AG04449 (cell line): ENCODE results near the gene CD44.

ENCODE experiments used
- CTCF ChIA-PET: fragments of 350-600 bp; formaldehyde crosslinking; extraction: SDS; loops from one replicate; lab custom pipeline; 2021; ENCODE audit warnings: antibody characterized with exemption; lab: Yijun Ruan, JAX
- POLR2A ChIA-PET: fragments of 400-600, 350-600 bp; formaldehyde crosslinking; extraction: SDS; loops from one replicate; lab custom pipeline; 2020; ENCODE audit warnings: antibody characterized with exemption, inconsistent platforms; lab: Yijun Ruan, JAX
- DNase-seq: peaks from one replicate; pipeline ENCODE4 v3.0.0-alpha.2; 2010; ENCODE audit warnings: low read depth, low spot score
- H3K4me3 ChIP-seq: 2 replicates; pipeline ENCODE4 v1.5.1; 2011; ENCODE audit warnings: low read depth, mild to moderate bottlenecking, control low read depth, low read length
- CTCF ChIP-seq: IDR thresholded peaks from one replicate; pipeline ENCODE4 v1.5.1; 2011; ENCODE audit warnings: mild to moderate bottlenecking, moderate library complexity, low read length, control low read depth, inconsistent platforms; ENCODE audit not compliant: insufficient read depth; ENCODE audit errors: missing control alignments

Gene CD44

GRCh38 chr11:35267504-35267903, 128.5 kb downstream of the CD44 start:
- TF ChIP-seq CTCF, result no peak
- CTCF ChIA-PET, result interaction anchor here (0.8 to 1.8 kb wide), 4 partner anchors 13 to 275 kb away, joined by 3 to 4 read pairs (median 3); no protein-coding TSS in a partner anchor
- peak; percentile 58 for DNase-seq
- no peak overlapping the region for H3K4me3 ChIP-seq
- POLR2A ChIA-PET, result interaction anchor here (0.7 to 1.1 kb wide), 4 partner anchors 21 to 100 kb away, joined by 3 to 5 read pairs (median 3); no protein-coding TSS in a partner anchor

- no peak overlapping the region for H3K4me3 ChIP-seq
- POLR2A ChIA-PET, result no interaction called here
- DNase-seq, result no peak
- CTCF ChIA-PET, result no interaction called here
- TF ChIP-seq CTCF, result no peak
These were observed 131.4 kb downstream of the CD44 start for GRCh38 chr11:35270342-35270741.

GRCh38 chr11:35271031-35271430, 132.1 kb downstream of the CD44 start:
- POLR2A ChIA-PET, result no interaction called here
- no peak for TF ChIP-seq CTCF
- CTCF ChIA-PET, result no interaction called here
- no peak overlapping the region for H3K4me3 ChIP-seq
- no peak for DNase-seq

GRCh38 chr11:35272391-35272902, 133.5 kb downstream of the CD44 start:
- H3K4me3 ChIP-seq, result no peak overlapping the region
- ChIA-PET CTCF (interaction anchor here (1.2 kb wide), 1 partner anchor 12 kb away, joined by 4 read pairs; no protein-coding TSS in a partner anchor), POLR2A (no interaction called here)
- no peak for DNase-seq
- TF ChIP-seq CTCF, result no peak

GRCh38 chr11:35274909-35275785, 136.2 kb downstream of the CD44 start:
- H3K4me3 ChIP-seq, result no peak overlapping the region
- ChIA-PET CTCF (interaction anchor here (1.0 to 1.1 kb wide), 2 partner anchors 13 to 30 kb away, joined by 3 read pairs; no protein-coding TSS in a partner anchor), POLR2A (no interaction called here)
- DNase-seq, result no peak
- no peak for TF ChIP-seq CTCF

- no peak for TF ChIP-seq CTCF
- no peak overlapping the region for H3K4me3 ChIP-seq
- DNase-seq, result no peak
- POLR2A ChIA-PET, result no interaction called here
- CTCF ChIA-PET, result interaction anchor here (0.9 to 1.1 kb wide), 3 partner anchors 13 to 60 kb away, joined by 3 read pairs; no protein-coding TSS in a partner anchor
These were observed 136.8 kb downstream of the CD44 start for GRCh38 chr11:35275786-35276170.
